Hepatocyte (in vitro differentiated cells): ENCODE data around the gene JAG2. TPM values are rescaled to one million over a fixed set of nuclear protein-coding genes. Genes with fewer than 3 reads are reported as not detected.

Experiments
- DNase-seq: peaks from one replicate; pipeline ENCODE4 v3.0.0-alpha.2; 2016; ENCODE audit warnings: low spot score
- H2AFZ ChIP-seq: fragments of 200-600 bp; sonication (generic); 2 replicates; pipeline ENCODE4 v1.6.0; 2016; ENCODE audit warnings: antibody characterized with exemption, mild to moderate bottlenecking
- H3K27ac ChIP-seq: fragments of 200-600 bp; sonication (generic); 2 replicates; pipeline ENCODE4 v1.5.1; 2016; ENCODE audit warnings: mild to moderate bottlenecking
- H3K27me3 ChIP-seq: fragments of 200-600 bp; sonication (generic); 2 replicates; pipeline ENCODE4 v1.6.1; 2016
- H3K36me3 ChIP-seq: fragments of 200-600 bp; sonication (generic); replicated peaks from 2 replicates; pipeline ENCODE4 v1.5.1; 2016; ENCODE audit warnings: low read depth; ENCODE audit not compliant: insufficient read depth
- H3K4me1 ChIP-seq: fragments of 200-600 bp; sonication (generic); 2 replicates; pipeline ENCODE4 v1.5.1; 2016; ENCODE audit warnings: mild to moderate bottlenecking, moderate library complexity; ENCODE audit not compliant: insufficient read depth
- H3K4me2 ChIP-seq: fragments of 200-600 bp; sonication (generic); 2 replicates; pipeline ENCODE4 v1.6.0; 2016
- H3K4me3 ChIP-seq: fragments of 200-600 bp; sonication (generic); 2 replicates; pipeline ENCODE4 v1.5.1; 2016; ENCODE audit warnings: mild to moderate bottlenecking
- H3K79me2 ChIP-seq: fragments of 200-600 bp; sonication (generic); 2 replicates; pipeline ENCODE4 v1.6.0; 2017; ENCODE audit warnings: mild to moderate bottlenecking
- H3K9me2 ChIP-seq: fragments of 200-600 bp; sonication (generic); replicated peaks from 2 replicates; pipeline ENCODE4 v1.6.0; 2017; ENCODE audit warnings: mild to moderate bottlenecking; ENCODE audit not compliant: insufficient read depth
- H3K9me3 ChIP-seq: fragments of 200-600 bp; sonication (generic); 2 replicates; pipeline ENCODE4 v1.5.1; 2016; ENCODE audit warnings: low read depth, mild to moderate bottlenecking
- H4K20me1 ChIP-seq: fragments of 200-600 bp; sonication (generic); 2 replicates; pipeline ENCODE4 v1.6.0; 2016; ENCODE audit warnings: mild to moderate bottlenecking; ENCODE audit not compliant: insufficient read depth, poor library complexity, severe bottlenecking
- CTCF ChIP-seq: fragments of 200-600 bp; sonication (generic); IDR thresholded peaks from 2 replicates; pipeline ENCODE4 v1.5.1; 2016; ENCODE audit warnings: antibody characterized with exemption, mild to moderate bottlenecking; ENCODE audit not compliant: poor library complexity
- EZH2 ChIP-seq: fragments of 200-600 bp; sonication (generic); IDR thresholded peaks from 2 replicates; pipeline ENCODE4 v1.6.1; 2016; ENCODE audit warnings: antibody characterized with exemption, mild to moderate bottlenecking, borderline replicate concordance
- EZH2phosphoT487 ChIP-seq: fragments of 200-600 bp; sonication (generic); IDR thresholded peaks from one replicate; pipeline ENCODE4 v1.6.1; 2018; ENCODE audit warnings: antibody characterized with exemption, mild to moderate bottlenecking, low read depth, moderate library complexity; ENCODE audit not compliant: unreplicated experiment, severe bottlenecking
- WGBS: methylation state at CpG from one replicate; pipeline ENCODE4 v1.1.6; 2016; ENCODE audit warnings: low lambda C conversion rate; ENCODE audit errors: missing lambda C conversion rate; 5-methylcytosine and 5-hydroxymethylcytosine counted together
- polyA plus RNA-seq: library from polyadenylated mRNA; unstranded; fragments of >200 nt; fragmentation: Nextera tagmentation; extraction: Ambion mirVana; gene quantifications from 2 replicates; pipeline ENCODE4 v1.2.1, GENCODE V29; 2016
- total RNA-seq: library from RNA; depleted of rRNA; stranded (reverse); fragments of >200 nt; gene quantifications from 2 replicates; pipeline ENCODE4 v1.2.3, GENCODE V29; 2014

Gene JAG2
- total and polyA plus RNA-seq, 2 experiments from 2014 or later: 4.1 to 6.1 TPM

- Histone ChIP-seq H3K27ac (no peak overlapping the region), H4K20me1 (no peaks in the 10 kb centered on the region), H2AFZ (no peak overlapping the region), H3K27me3 (peaks cover 37% of the 10 kb centered on the region), H3K36me3 (no peaks in the 10 kb centered on the region), H3K4me3 (no peak overlapping the region), H3K4me2 (no peak overlapping the region), H3K4me1 (peaks cover 26% of the 10 kb centered on the region), H3K9me3 (no peaks in the 10 kb centered on the region), H3K79me2 (no peaks in the 10 kb centered on the region), H3K9me2 (no peaks in the 10 kb centered on the region)
- TF ChIP-seq CTCF: no peak
- TF ChIP-seq EZH2phosphoT487: no peak
- TF ChIP-seq EZH2: no peak
- WGBS: 81% methylated on average over 17 of the region's 18 CpGs
- no peak for DNase-seq
These were observed 30.5 kb upstream of the JAG2 start for GRCh38 chr14:105199093-105199492.

- H3K36me3 ChIP-seq: no peaks in the 10 kb centered on the region
- no peak for TF ChIP-seq EZH2phosphoT487
- no peak for TF ChIP-seq EZH2
- TF ChIP-seq CTCF: no peak
- no peaks in the 10 kb centered on the region for H3K79me2 ChIP-seq
- H3K4me2 ChIP-seq: no peak overlapping the region
- H3K4me1 ChIP-seq: peaks cover 31% of the 10 kb centered on the region
- no peaks in the 10 kb centered on the region for H4K20me1 ChIP-seq
- 94% methylated on average over 4 of the region's 4 CpGs for WGBS
- no peaks in the 10 kb centered on the region for H3K9me2 ChIP-seq
- no peak overlapping the region for H3K4me3 ChIP-seq
- no peaks in the 10 kb centered on the region for H3K9me3 ChIP-seq
- H2AFZ ChIP-seq: no peak overlapping the region
- peaks cover 37% of the 10 kb centered on the region for H3K27me3 ChIP-seq
- DNase-seq: no peak
- no peak overlapping the region for H3K27ac ChIP-seq
These were observed 30.0 kb upstream of the JAG2 start for GRCh38 chr14:105198588-105198987.

DNA sequence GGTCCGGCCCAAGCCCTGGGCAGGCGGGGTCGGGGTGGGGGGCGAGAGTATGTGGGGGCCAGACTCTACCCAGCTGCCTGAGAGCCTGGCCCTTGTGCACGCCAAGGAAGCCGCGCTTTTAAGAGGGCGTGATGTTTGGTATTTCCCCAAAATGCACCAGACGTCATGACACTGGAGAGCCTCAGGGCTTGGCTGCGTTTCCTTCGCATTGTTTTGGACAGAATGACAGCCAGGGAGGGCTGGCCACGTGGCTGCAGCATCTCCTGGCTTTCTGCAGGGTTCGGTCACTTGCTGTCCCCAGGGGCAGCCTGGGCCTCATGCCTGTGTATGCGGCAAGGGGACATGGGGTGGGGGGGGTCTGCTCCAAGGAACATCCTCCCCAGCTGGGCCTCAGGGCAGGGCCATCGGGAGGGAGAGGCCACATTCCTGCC, 28.6 kb upstream of the JAG2 start:
- no peak overlapping the region for H3K4me3 ChIP-seq
- peak; percentile 38 for DNase-seq
- WGBS: 44% methylated on average over 10 of the region's 15 CpGs

More for the DNA sequence above, 28.6 kb upstream of the JAG2 start:
- Histone ChIP-seq H3K27ac (no peak overlapping the region), H3K4me2 (peak overlapping the region; percentile 77), H4K20me1 (no peaks in the 10 kb centered on the region), H3K9me3 (no peaks in the 10 kb centered on the region), H3K36me3 (no peaks in the 10 kb centered on the region), H3K27me3 (peaks cover 37% of the 10 kb centered on the region), H3K79me2 (no peaks in the 10 kb centered on the region), H3K4me1 (peaks cover 35% of the 10 kb centered on the region), H3K9me2 (no peaks in the 10 kb centered on the region), H2AFZ (no peak overlapping the region)
- TF ChIP-seq EZH2phosphoT487: no peak
- no peak for TF ChIP-seq CTCF
- no peak for TF ChIP-seq EZH2
